Retinal pigment epithelial cell (primary cell): ENCODE data around the gene UGT1A4.

Experiments
- DNase-seq: peaks from one replicate; pipeline ENCODE4 v3.0.0-alpha.2; 2010; ENCODE audit warnings: low read depth
- H3K4me3 ChIP-seq: 2 replicates; pipeline ENCODE4 v1.5.1; 2011; ENCODE audit warnings: mild to moderate bottlenecking, low read length, control low read depth, moderate library complexity
- TF ChIP-seq, protein P1 (sequence below): conservative IDR thresholded peaks from 2 replicates; pipeline ENCODE4 v1.5.1; 2011; ENCODE audit warnings: low read depth, low read length, control low read depth, inconsistent platforms

Gene UGT1A4

DNA sequence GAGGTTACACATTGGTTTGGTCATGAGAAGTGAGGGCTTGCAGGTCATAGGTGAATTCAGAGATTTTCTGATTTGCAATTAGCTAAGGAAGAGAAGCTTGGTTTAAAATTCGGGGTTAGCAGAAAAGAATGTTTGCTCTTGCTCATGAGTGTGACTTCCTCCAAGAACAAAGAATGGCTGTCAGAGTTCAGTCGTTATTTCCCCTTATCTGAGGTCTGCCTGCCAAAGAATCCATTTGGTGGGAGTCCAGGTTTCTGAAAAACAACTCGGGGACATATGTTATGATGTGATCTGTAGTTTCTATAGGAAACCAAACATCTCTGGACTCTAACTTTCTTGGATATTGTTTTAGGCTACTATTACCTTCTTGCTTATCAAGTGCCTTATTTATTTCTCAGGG lies 29.0 kb upstream of the UGT1A4 start:
- no peak for DNase-seq
- TF ChIP-seq, protein P1, sequence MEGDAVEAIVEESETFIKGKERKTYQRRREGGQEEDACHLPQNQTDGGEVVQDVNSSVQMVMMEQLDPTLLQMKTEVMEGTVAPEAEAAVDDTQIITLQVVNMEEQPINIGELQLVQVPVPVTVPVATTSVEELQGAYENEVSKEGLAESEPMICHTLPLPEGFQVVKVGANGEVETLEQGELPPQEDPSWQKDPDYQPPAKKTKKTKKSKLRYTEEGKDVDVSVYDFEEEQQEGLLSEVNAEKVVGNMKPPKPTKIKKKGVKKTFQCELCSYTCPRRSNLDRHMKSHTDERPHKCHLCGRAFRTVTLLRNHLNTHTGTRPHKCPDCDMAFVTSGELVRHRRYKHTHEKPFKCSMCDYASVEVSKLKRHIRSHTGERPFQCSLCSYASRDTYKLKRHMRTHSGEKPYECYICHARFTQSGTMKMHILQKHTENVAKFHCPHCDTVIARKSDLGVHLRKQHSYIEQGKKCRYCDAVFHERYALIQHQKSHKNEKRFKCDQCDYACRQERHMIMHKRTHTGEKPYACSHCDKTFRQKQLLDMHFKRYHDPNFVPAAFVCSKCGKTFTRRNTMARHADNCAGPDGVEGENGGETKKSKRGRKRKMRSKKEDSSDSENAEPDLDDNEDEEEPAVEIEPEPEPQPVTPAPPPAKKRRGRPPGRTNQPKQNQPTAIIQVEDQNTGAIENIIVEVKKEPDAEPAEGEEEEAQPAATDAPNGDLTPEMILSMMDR: no peak

DNA sequence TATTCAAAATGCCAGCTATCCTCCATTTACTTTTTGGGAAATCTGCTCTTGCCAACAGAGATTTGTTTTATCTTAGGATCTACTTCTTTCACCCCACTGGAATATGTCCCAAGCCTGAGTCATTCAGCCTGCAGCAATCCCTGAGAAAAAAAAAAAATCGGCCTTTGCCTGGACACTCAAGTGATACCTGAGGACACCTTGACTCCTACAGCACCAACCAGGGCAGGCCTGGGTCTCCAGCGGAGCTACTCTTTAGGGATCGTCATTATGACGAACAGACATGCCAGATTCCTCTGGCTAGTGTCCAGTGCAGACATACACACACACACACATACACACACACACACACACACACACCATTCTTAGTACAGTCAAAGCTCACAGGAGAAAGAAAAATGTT lies 28.1 kb upstream of the UGT1A4 start:
- TF ChIP-seq, protein P1: no peak

More for the DNA sequence above, 29.0 kb upstream of the UGT1A4 start:
- no peak overlapping the region for H3K4me3 ChIP-seq

DNA sequence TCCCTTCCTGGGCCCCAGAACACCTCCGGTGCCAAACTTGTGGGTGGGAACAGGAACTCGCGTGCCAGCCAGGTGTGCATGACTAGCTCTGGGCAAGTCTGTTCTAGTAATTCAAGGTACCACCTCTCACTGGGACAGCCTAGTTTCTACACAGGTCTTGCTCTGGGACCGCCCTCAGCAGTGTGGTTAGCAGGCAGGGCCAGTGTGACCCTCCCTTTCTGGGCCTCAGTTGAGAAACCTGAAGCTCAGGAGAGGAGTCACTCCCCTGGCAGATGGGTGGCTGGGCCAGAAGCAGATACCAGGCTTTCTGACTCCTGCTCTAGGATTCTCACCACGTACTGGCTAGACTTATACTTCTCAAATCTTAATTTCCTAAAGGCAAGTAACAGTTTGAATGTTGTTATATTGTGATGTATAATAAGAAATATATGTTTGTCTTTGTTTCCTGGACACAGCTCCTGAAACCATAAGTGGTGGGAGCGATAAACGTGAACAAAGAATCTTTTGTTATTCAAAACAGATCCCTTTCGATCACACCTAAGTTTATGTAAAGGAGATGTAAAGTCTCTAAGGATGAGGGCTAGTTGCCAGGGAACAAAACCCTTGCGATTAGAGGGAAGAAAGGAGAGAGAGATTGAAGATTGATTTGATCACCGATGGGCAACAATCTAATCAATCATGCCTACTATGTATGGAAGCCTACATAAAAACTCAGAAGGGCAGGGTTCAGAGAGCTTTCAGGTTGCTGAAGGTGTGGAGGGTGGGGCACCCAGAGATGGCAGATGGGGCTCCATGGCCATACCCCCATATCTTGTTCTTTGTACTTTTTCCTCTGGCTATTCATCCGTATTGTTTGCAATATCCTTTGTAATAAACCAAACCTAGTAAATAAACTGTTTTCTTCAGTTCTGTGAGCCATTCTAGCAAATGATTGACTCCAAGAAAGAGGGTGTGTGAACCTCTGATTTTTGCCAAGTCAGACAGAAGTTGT lies 26.8 kb upstream of the UGT1A4 start:
- H3K4me3 ChIP-seq: no peak overlapping the region
- TF ChIP-seq, protein P1: no peak
- no peak for DNase-seq

More for the DNA sequence above, 28.1 kb upstream of the UGT1A4 start:
- H3K4me3 ChIP-seq: no peak overlapping the region
- no peak for DNase-seq

GRCh38 chr2:233692648-233693047 lies 25.9 kb upstream of the UGT1A4 start, which contains the start of gene UGT1A6:
Gene UGT1A6, plus strand, starts transcription at chr2:233692890. Its CDS starts 115 bp downstream, at chr2:233693005.
- no peak for DNase-seq
- TF ChIP-seq, protein P1: no peak
- no peak within 1 kb of the TSS for H3K4me3 ChIP-seq

DNA sequence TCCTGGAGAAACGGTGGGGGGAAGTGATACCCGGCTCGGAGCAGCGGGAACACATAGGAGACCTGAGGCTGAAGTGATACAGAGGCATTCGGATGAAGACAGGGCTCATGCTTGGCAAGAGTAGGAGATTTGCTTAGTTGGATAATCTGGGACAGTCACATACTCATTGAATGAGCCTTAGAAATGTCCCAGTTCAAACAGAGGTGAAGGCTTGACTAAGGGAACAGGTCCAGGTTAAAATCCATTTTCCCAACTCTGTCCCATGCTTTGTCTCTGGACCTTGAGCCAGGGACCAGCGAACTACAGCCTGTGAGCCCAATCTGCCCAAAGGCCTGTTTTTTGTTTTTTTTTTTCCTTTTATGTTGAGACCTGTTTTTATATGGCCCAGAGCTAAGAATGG lies 24.6 kb upstream of the UGT1A4 start:
- H3K4me3 ChIP-seq: no peak overlapping the region
- no peak for DNase-seq
- TF ChIP-seq, protein P1: no peak

DNA sequence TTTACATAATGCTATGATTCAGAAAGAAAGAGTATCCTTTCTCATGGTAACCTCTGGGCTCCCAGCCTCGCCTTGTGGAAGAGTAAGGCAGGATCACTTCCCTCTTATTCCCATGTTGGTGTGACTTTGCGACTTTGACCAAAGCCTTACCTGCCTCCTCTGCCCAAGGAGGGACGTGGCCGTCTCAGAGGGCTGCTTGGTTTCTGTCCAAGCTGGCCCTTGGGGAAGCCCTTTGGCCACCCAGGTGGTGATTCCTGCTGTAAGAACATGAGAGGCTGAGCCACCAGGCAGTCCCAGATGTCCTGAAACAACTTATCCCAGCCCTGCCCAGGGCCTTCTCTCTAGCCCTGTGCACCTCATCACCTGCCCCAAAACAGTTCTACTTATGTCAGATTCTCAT lies 19.8 kb upstream of the UGT1A4 start:
- H3K4me3 ChIP-seq: no peak overlapping the region
- TF ChIP-seq, protein P1: no peak

More for the DNA sequence above, 19.8 kb upstream of the UGT1A4 start:
- no peak for DNase-seq
